Iris pigment epithelial cell (primary cell): ENCODE results near the gene CHIT1.
"Not testable (repeated sequence)": the region's sequence is repeated elsewhere in the genome, so short reads cannot be mapped to it uniquely, and the experiment has no call there.

Experiments used
- DNase-seq: peaks from one replicate; pipeline ENCODE4 v3.0.0-alpha.2; 2011; ENCODE audit warnings: low read depth

The CHIT1 gene

GRCh38 chr1:203265541-203265940 is 36.1 kb upstream of the CHIT1 start:
- no peak for DNase-seq

- DNase-seq = no peak
Observed at GRCh38 chr1:203264052-203264501, 34.6 kb upstream of the CHIT1 start.

GRCh38 chr1:203263496-203263895 is 34.0 kb upstream of the CHIT1 start:
- DNase-seq = no peak

- not testable (repeated sequence) for DNase-seq
Observed at GRCh38 chr1:203256636-203257035, 27.2 kb upstream of the CHIT1 start.

GRCh38 chr1:203254782-203255181 is 25.3 kb upstream of the CHIT1 start:
- not testable (repeated sequence) for DNase-seq

GRCh38 chr1:203252678-203253077 is 23.2 kb upstream of the CHIT1 start:
- no peak for DNase-seq

- DNase-seq = no peak
Observed at GRCh38 chr1:203251466-203251865, 22.0 kb upstream of the CHIT1 start.

GRCh38 chr1:203250911-203251310 is 21.4 kb upstream of the CHIT1 start:
- DNase-seq = no peak

- no peak for DNase-seq
Observed at GRCh38 chr1:203244776-203245175, 15.3 kb upstream of the CHIT1 start.

GRCh38 chr1:203241708-203242107 is 12.2 kb upstream of the CHIT1 start:
- not testable (repeated sequence) for DNase-seq

GRCh38 chr1:203239526-203240305 is 10.2 kb upstream of the CHIT1 start:
- no peak for DNase-seq

- no peak for DNase-seq
Observed at GRCh38 chr1:203239081-203239480, 9.6 kb upstream of the CHIT1 start.

GRCh38 chr1:203238535-203238934 is 9.1 kb upstream of the CHIT1 start:
- no peak for DNase-seq

- DNase-seq = not testable (repeated sequence)
Observed at GRCh38 chr1:203234901-203235300, 5.4 kb upstream of the CHIT1 start.

- DNase-seq = no peak
Observed at GRCh38 chr1:203228670-203229069, 803 bp downstream of the CHIT1 start.

- DNase-seq = no peak
Observed at GRCh38 chr1:203227371-203228083, 1.9 kb downstream of the CHIT1 start.

- DNase-seq = no peak
Observed at GRCh38 chr1:203225071-203225470, 4.4 kb downstream of the CHIT1 start.

GRCh38 chr1:203223012-203223775 is 6.3 kb downstream of the CHIT1 start:
- DNase-seq = no peak

GRCh38 chr1:203219934-203220333 is 9.5 kb downstream of the CHIT1 start:
- no peak for DNase-seq

GRCh38 chr1:203219171-203219570 is 10.3 kb downstream of the CHIT1 start:
- DNase-seq = no peak

- DNase-seq = no peak
Observed at GRCh38 chr1:203217668-203218067, 11.8 kb downstream of the CHIT1 start.

- no peak for DNase-seq
Observed at GRCh38 chr1:203217139-203217655, 12.3 kb downstream of the CHIT1 start.
